OCI-LY3 (cell line): Measurements from ENCODE around the gene IFNL4.

Experiments
- H2AFZ ChIP-seq: fragments of 200-600, 300-600 bp; shearing (Covaris generic); 2 replicates; pipeline ENCODE4 v1.6.0; 2014; ENCODE audit warnings: antibody characterized with exemption, low read depth, low read length
- H3K27ac ChIP-seq: fragments of 200-600, 300-600 bp; sonication (generic); 2 replicates; pipeline ENCODE4 v1.5.1; 2014; ENCODE audit warnings: mild to moderate bottlenecking, low read length, moderate library complexity, mixed read lengths
- H3K27me3 ChIP-seq: fragments of 200-600, 300-600 bp; sonication (generic); 2 replicates; pipeline ENCODE4 v1.6.1; 2014; ENCODE audit warnings: low read depth, low read length, mixed read lengths
- H3K36me3 ChIP-seq: fragments of 200-600, 300-600 bp; sonication (generic); replicated peaks from 2 replicates; pipeline ENCODE3; 2014; ENCODE audit warnings: low read depth, low read length, mixed read lengths
- H3K4me1 ChIP-seq: fragments of 300-600, 200-600 bp; sonication (generic); 2 replicates; pipeline ENCODE4 v1.6.1; 2014; ENCODE audit warnings: low read length, mixed read lengths
- H3K4me2 ChIP-seq: fragments of 200-600, 300-600 bp; sonication (generic); 2 replicates; pipeline ENCODE4 v1.6.1; 2014; ENCODE audit warnings: low read length, mixed read lengths
- H3K4me3 ChIP-seq: fragments of 300-600, 200-600 bp; sonication (generic); 2 replicates; pipeline ENCODE4 v1.5.1; 2014; ENCODE audit warnings: antibody characterized with exemption, mild to moderate bottlenecking, low read length, moderate library complexity
- H3K79me2 ChIP-seq: fragments of 300-600, 200-600 bp; shearing (Covaris generic); 2 replicates; pipeline ENCODE4 v1.6.1; 2014; ENCODE audit warnings: mild to moderate bottlenecking, low read length, mixed read lengths
- H3K9ac ChIP-seq: fragments of 300-600, 200-600 bp; shearing (Covaris generic); 2 replicates; pipeline ENCODE4 v1.6.0; 2014; ENCODE audit warnings: mild to moderate bottlenecking, low read length, moderate library complexity
- H3K9me3 ChIP-seq: fragments of 200-600, 300-600 bp; shearing (Covaris generic); 2 replicates; pipeline ENCODE4 v1.6.1; 2014; ENCODE audit warnings: low read length, mixed read lengths; ENCODE audit not compliant: insufficient read depth
- H4K20me1 ChIP-seq: fragments of 200-600, 300-600 bp; sonication (generic); 2 replicates; pipeline ENCODE4 v1.6.1; 2016; ENCODE audit warnings: low read length, mixed read lengths; ENCODE audit not compliant: insufficient read depth
- CTCF ChIP-seq: fragments of 200-600, 300-600 bp; sonication (generic); IDR thresholded peaks from 2 replicates; pipeline ENCODE4 v1.5.1; 2014; ENCODE audit warnings: antibody characterized with exemption, low read length, low read depth
- EZH2phosphoT487 ChIP-seq: fragments of 200-600 bp; shearing (Covaris generic); IDR thresholded peaks from 2 replicates; pipeline ENCODE4 v1.6.1; 2018; ENCODE audit warnings: antibody characterized with exemption, mixed run types, low read depth

Gene IFNL4

GRCh38 chr19:39261704-39262103 lies 13.0 kb upstream of the IFNL4 start:
- H3K9me3 ChIP-seq = no peaks in the 10 kb centered on the region
- TF ChIP-seq CTCF (no peak), EZH2phosphoT487 (no peak)

DNA sequence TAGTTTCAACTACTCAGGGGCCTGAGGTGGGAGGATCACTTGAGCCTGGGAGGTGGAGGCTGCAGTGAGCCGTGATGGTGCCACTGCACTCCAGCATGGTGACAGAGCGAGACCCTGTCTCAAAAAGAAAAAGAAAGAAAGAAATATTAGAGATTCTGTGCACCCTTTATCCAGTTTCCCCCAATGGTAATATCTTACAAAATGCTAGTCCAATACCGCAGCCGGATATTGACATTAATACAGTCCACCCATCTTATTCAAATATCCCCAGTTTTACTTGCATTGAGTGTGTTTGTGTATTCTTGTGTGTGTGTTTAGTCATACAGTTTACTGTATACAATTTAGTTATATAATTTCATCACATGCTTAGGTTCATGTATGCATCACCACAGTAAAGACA lies 8.6 kb upstream of the IFNL4 start:
- H3K4me1 ChIP-seq = no peaks in the 10 kb centered on the region
- no peak overlapping the region for H3K9ac ChIP-seq
- no peak overlapping the region for H3K4me3 ChIP-seq
- no peaks in the 10 kb centered on the region for H3K36me3 ChIP-seq
- TF ChIP-seq CTCF = no peak
- no peak for TF ChIP-seq EZH2phosphoT487
- no peaks in the 10 kb centered on the region for H3K79me2 ChIP-seq
- H3K4me2 ChIP-seq = no peak overlapping the region
- no peak overlapping the region for H3K27ac ChIP-seq
- no peaks in the 10 kb centered on the region for H4K20me1 ChIP-seq
- no peaks in the 10 kb centered on the region; the same call in 1 of the 2 replicates for H3K27me3 ChIP-seq
- no peaks in the 10 kb centered on the region for H3K9me3 ChIP-seq
- no peak overlapping the region for H2AFZ ChIP-seq

More at GRCh38 chr19:39261704-39262103, 13.0 kb upstream of the IFNL4 start:
- no peaks in the 10 kb centered on the region for H3K79me2 ChIP-seq
- no peak overlapping the region for H3K9ac ChIP-seq
- H3K4me2 ChIP-seq = no peak overlapping the region
- H4K20me1 ChIP-seq = no peaks in the 10 kb centered on the region
- H3K4me3 ChIP-seq = no peak overlapping the region
- no peak overlapping the region for H3K27ac ChIP-seq
- H3K36me3 ChIP-seq = no peaks in the 10 kb centered on the region
- H3K27me3 ChIP-seq = no peaks in the 10 kb centered on the region; the same call in 1 of the 2 replicates
- no peak overlapping the region for H2AFZ ChIP-seq
- no peaks in the 10 kb centered on the region for H3K4me1 ChIP-seq

- H3K36me3 ChIP-seq = no peaks in the 10 kb centered on the region
- H3K4me3 ChIP-seq = no peak overlapping the region
- H3K9me3 ChIP-seq = no peaks in the 10 kb centered on the region
- no peak overlapping the region for H3K27ac ChIP-seq
- no peak for TF ChIP-seq CTCF
- no peak for TF ChIP-seq EZH2phosphoT487
- H3K79me2 ChIP-seq = no peaks in the 10 kb centered on the region
- no peaks in the 10 kb centered on the region for H3K4me1 ChIP-seq
- H2AFZ ChIP-seq = no peak overlapping the region
- no peak overlapping the region for H3K4me2 ChIP-seq
- H3K27me3 ChIP-seq = no peaks in the 10 kb centered on the region; the same call in 1 of the 2 replicates
- H3K9ac ChIP-seq = no peak overlapping the region
- no peaks in the 10 kb centered on the region for H4K20me1 ChIP-seq
Observed at GRCh38 chr19:39254531-39255345, 6.1 kb upstream of the IFNL4 start.

- Histone ChIP-seq H3K27me3 (no peaks in the 10 kb centered on the region; the same call in 1 of the 2 replicates), H3K36me3 (no peaks in the 10 kb centered on the region), H3K4me2 (no peak overlapping the region), H3K9me3 (no peaks in the 10 kb centered on the region), H3K4me3 (no peak overlapping the region), H3K79me2 (no peaks in the 10 kb centered on the region), H3K27ac (no peak overlapping the region), H3K9ac (no peak overlapping the region), H4K20me1 (no peaks in the 10 kb centered on the region), H2AFZ (no peak overlapping the region), H3K4me1 (no peaks in the 10 kb centered on the region)
- TF ChIP-seq EZH2phosphoT487 (no peak), CTCF (no peak)
Observed at GRCh38 chr19:39253374-39254149, 4.9 kb upstream of the IFNL4 start.
